Measurements from ENCODE around the gene BCAS4.

DNA sequence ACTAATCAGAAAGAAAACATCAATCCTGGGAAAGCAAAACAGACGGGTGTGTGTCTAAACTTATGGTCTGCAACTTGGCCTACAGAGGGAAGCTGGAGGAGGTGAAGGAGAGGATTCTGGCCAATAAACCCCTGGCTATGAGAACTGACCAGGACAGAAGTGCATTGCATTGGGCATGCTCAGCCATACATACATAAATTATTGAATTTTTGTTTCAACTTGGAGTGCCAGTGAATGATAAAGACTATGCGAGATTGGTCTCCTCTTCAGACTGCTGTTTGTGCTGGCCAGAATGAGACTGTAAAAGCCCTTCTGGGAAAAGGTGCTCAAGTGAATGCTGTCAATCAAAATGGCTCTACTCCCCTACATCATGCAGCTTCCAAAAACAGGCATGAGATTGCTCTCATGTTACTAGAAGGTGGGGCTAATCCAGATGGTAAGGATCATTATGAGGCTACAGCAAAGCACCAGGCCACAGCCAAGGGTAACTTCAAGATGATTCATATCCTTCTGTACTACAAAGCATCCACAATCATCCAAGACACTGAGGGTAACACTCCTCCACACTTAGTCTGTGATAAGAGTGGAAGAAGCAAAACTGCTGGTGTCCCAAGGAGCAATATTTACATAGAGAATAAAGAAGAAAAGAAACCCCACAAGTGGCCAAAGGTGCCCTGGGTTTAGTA is 119.0 kb downstream of the BCAS4 start:
- TF ChIP-seq, protein P1, sequence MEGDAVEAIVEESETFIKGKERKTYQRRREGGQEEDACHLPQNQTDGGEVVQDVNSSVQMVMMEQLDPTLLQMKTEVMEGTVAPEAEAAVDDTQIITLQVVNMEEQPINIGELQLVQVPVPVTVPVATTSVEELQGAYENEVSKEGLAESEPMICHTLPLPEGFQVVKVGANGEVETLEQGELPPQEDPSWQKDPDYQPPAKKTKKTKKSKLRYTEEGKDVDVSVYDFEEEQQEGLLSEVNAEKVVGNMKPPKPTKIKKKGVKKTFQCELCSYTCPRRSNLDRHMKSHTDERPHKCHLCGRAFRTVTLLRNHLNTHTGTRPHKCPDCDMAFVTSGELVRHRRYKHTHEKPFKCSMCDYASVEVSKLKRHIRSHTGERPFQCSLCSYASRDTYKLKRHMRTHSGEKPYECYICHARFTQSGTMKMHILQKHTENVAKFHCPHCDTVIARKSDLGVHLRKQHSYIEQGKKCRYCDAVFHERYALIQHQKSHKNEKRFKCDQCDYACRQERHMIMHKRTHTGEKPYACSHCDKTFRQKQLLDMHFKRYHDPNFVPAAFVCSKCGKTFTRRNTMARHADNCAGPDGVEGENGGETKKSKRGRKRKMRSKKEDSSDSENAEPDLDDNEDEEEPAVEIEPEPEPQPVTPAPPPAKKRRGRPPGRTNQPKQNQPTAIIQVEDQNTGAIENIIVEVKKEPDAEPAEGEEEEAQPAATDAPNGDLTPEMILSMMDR (IDR thresholded peaks at IDR 0.05; ENCODE audit: low read depth, low read length): no peak
- no peak for TF ChIP-seq EZH2phosphoT487 (IDR thresholded peaks at IDR 0.05; ENCODE audit: low read depth)

All from OCI-LY3 (cell line).